HG03135 (cell line): ENCODE results near the gene PTPRJ.

Experiments used
- ATAC-seq: cut with Tn5 transposase; IDR thresholded peaks from one replicate; pipeline ENCODE4 v1.9.1; 2021; ENCODE audit warnings: mild to moderate bottlenecking, moderate library complexity; ENCODE audit not compliant: unreplicated experiment

The PTPRJ gene

DNA sequence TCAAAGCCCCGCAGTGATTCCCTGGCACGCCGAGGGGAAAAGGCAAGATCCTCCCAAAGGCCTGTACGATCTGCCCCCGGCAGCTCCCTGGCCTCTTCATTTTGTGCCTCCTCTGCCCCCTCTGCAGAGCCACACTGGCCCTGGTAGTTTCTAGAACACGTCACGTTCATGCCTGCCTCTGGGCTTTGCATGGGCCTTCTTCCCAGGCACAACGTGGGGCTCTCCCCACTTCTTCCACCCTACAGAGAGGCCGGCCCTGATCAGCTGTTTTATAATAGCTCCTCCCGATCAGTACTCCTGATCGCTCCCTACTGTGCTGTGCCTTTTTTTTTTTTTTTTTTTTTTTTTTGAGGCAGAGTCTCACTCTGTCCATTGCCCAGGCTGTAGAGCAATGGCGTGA is 78.4 kb downstream of the PTPRJ start:
- ATAC-seq: no peak

- ATAC-seq: no peak
Measured at GRCh38 chr11:48062649-48063048, 82.3 kb downstream of the PTPRJ start.

GRCh38 chr11:48063424-48063978 is 83.1 kb downstream of the PTPRJ start:
- ATAC-seq: no peak

DNA sequence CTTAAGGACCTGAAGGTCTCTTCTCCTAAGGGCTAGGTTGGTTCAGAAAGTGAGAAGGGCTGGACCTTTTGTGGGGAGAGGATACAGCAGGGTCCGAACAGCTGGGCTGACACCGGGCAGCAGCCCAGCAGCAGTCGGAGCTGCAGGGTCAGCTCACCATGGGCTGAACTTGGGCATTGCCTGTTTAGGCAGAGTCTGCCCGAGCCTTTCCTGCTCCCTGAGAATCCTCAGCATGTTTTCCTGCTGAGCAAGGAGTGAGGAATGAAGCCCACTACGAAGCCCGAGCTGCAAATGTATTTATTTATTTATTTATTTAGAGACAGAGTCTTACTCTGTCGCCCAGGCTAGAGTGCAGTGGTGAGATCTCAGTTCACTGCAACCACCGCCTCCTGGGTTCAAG is 83.9 kb downstream of the PTPRJ start:
- ATAC-seq: no peak

- no peak for ATAC-seq
Measured at GRCh38 chr11:48066881-48067800, 86.8 kb downstream of the PTPRJ start.

DNA sequence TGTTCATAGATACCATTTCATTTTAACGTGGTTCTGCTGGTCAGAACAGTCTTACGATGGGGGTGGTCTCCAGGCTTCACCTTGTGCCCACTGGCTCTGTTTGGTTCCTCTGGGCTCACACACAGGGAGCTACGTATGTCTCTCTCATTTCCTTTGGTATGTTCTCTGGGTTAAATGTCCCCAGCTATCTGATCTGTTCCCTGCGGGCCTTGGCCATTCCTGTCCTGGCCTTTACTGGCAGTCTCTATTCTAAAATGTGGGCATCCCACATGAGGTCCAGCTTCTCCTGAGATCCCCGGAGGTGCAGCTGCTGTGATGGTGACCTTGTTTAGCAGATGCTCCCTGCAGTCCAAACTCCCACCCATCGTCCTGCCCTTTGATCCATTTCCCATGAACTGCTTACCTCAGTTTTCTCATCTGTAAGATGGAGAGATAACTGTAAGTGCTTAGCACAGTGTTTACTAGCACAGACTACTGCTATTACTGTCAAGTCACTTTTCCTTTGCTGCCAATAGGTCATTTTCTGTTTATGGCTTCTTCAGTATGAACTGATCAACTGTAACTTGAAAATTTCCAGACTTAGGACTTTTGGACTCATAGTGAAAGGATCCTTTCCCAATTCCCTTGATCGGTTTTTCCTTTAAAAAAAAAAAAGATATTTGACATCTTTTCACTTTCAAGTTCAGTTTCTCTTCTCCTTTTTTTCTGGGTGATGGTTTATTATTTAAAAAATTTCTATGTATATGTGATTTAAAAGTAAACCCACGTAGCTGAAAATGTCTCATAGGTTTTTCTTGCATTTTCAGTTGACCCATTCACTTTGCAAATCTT is 92.9 kb downstream of the PTPRJ start:
- ATAC-seq: no peak

DNA sequence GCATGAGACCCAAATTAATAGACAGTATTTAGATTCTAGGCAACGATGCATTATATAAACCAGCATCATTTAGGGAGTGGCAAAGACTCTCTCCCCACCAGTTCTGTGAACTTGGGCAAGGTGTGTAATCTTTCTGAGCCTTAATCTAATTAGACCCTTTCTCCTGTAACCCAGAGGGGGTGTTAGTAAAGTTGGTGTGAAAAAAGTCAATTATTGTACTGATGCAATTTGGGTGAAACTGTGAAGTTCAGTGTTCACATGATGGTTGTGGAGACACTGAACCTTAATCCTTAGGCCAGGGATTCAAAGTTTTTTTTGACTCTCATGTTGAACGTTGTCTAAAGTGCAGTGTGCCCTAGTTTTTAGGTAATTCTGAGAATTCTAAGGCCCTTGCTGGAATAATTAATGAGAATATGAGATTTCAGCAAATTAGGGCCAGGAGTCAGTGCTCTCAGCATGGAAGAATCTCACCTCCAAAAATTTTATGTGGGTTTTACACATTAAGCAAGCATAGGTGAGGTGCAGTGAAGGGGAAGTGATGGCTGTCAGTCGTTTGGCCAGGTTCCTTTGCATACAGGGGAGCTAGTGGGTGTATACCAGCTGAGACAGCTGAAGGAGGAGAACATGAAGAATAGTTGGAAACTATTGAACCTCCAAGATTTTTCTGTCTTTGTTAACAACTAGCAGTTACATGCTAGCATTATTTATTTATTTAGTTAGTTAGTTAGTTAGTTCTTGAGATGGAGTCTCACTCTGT is 94.2 kb downstream of the PTPRJ start:
- no peak for ATAC-seq

- ATAC-seq: no peak
Measured at GRCh38 chr11:48075637-48076036, 95.3 kb downstream of the PTPRJ start.

GRCh38 chr11:48077251-48077650 is 96.9 kb downstream of the PTPRJ start:
- no peak for ATAC-seq

DNA sequence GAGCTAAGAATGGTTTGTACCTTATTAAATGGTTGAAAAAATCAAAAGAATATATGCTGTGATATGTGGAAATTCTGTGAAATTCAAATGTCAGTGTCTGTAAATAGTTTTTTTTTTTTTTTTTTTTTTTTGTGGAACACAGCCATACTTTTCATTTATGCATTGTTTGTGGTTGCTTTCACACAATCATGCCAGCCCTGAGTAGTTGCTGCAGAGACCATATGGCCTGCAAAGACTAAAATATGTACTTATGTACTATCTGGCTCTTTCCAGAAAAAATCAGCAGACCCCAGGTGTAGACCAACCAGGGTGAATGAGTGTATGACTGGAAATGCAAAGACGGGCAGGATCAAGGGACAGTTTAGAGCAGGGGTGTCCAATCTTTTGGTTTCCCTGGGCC is 98.3 kb downstream of the PTPRJ start:
- ATAC-seq: no peak

GRCh38 chr11:48079596-48079995 is 99.2 kb downstream of the PTPRJ start:
- no peak for ATAC-seq

- no peak for ATAC-seq
Measured at GRCh38 chr11:48080301-48080861, 100.0 kb downstream of the PTPRJ start.

- ATAC-seq: no peak
Measured at GRCh38 chr11:48081151-48082010, 101.0 kb downstream of the PTPRJ start.

DNA sequence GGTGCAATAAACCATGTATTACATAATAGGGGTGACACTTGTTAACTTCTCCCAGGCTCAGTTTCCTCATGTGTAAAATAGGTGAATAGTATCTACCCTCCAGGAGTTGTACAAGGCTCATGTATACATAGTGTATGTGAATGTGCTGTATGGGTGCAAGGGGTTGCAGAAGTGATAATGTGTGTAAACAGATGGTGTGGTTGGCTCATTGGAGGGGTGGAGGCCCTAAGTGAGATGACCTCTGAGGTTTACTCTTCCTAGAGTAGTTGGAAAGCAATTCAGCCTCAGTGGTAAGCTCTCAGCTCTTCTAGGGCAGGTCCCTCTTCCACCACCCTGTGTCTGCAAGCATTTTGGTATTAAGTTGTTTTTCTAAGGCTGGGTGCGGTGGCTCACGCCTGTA is 102.4 kb downstream of the PTPRJ start:
- ATAC-seq: no peak

DNA sequence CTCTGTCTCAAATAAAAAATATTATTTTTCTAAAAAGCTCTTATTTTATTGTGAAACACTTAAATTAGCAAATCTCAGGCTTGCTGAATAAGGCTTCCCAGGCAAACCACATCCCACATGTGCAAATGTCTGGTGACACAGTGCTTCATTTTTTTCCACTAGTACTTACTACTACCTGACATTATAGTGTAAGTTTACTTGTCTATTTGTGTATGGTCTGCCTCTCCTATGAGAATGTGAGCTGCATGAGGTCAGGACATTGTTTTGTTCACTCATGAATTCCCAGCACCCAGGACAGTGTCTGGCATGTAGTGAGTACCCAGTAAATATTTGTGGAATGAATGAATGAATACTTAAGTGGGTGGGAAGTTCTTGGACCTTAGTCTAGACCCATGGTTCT is 103.1 kb downstream of the PTPRJ start:
- ATAC-seq: no peak

DNA sequence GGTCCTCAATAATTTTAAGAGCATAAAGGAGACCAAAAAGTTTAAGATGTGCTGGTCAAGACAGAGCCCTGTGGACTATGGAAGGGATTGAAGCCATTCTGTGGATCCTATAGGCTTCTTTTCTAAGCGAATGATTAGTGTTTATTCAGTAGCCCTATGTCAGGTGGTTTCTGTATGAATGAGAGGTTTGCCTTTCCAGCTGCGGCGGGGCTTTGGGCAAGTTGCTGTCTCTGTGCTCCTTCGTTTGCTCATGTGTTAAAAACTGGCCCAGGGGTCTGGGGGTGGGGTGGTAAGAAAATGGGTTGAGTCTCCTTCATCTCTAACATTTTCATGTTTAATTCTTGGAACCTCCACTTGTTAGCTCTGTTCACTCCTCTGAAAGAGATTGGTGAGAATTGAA is 105.3 kb downstream of the PTPRJ start:
- ATAC-seq: no peak

- ATAC-seq: no peak
Measured at GRCh38 chr11:48087422-48087821, 107.1 kb downstream of the PTPRJ start.

DNA sequence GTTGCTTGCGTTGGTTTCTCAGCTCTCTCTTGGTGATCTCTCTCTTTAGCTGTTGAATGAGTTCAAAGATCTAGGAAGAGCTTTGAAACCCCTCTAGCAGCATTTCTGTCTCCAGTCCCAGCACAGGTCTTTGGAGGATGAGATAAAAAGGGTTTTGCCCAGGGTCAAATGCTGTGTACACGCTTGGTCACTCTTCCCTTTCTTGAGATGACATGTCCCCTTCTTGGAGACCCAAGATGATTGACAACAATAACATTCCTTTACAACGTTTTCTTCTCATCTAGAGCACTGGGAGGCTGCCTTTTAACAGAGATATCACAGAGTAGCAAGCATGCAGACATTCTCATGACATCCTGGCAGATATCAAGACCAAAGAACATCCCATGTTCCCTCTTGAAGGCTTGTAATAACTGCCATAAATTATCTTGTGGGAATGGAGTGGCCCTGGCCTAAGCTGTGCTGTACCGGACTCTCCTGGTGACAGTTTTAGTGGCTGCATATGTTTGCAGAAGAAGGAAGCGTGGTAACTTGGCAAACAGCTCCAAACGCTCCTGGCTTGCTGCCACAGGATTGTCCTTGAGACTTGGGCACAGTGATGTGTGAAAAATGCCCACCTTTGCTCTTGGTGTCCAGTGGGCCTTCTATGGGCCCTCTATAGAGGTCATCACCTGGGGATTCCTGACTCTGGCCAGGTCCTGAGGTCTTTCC is 107.8 kb downstream of the PTPRJ start:
- ATAC-seq: no peak

DNA sequence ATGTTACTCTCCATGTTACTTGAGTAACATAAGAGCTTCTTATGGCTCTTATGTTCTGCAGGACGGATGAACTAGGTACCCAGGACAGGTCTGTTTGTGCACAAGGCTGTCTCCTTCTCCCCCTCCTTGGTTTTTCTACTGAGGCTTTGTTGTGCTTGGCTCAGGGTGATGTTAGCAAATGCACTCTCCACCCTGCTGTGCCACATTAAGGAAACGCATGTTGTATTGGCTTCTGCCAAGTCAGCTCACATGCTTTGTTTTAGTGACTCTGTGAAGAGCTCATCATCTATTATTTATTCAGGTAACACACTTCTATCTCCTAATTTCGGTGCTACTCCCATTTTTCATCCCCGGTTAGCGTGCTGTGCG is 108.3 kb downstream of the PTPRJ start:
- ATAC-seq: no peak
